Femur (tissue), 1 donor: ENCODE results near the gene FGFRL1.

ENCODE experiments used
- DNase-seq: peaks from one replicate; pipeline ENCODE4 v3.0.0-alpha.2; 2017

Gene FGFRL1

DNA sequence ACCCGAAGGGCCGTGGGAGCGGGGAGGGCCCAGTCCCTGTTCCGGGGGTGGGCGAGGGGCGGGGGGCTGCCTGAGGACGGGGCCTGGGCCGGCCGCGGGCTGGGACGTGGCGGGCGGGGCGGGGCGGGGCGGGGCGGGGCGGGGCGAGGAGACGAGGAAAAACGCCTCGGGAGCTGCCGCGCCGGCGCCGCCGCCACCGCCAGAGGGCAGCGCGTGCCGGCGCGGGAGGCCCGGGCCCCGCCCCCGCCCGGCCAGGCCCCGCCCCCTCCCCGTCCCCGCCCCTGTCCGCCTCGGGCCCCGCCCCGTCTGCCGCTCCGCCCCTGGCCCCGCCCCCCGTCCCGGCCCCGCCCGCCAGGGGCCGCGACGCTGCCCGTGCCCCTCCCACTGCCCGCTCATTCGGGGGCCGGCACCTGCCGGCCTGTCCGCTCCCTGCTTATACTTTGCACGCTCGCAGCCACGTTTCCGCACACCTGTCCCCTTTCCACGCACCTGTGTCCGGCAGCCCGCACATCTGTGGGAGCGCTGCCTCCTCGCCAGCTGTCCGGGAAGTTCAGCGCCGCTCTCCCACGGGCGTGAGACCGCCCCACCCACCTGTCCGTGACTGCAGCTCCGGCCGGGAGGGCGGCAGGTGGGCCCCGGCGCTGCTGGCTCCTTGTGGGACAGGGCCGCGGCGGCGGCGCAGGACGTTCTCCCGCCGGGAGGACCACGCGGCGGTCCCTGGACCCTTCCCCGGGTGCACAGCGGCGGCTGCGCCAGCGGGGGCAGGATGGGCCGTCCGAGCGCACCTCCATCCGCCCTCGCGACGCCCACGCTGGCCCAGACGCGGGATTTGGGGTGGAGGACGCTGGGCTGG is 1.7 kb upstream of the FGFRL1 start:
- DNase-seq: peak; percentile 84

GRCh38 chr4:1010395-1011021 is 918 bp upstream of the FGFRL1 start:
- peak; percentile 77 for DNase-seq

- no peak for DNase-seq
Measured at GRCh38 chr4:1011666-1012033, 224 bp downstream of the FGFRL1 start.

DNA sequence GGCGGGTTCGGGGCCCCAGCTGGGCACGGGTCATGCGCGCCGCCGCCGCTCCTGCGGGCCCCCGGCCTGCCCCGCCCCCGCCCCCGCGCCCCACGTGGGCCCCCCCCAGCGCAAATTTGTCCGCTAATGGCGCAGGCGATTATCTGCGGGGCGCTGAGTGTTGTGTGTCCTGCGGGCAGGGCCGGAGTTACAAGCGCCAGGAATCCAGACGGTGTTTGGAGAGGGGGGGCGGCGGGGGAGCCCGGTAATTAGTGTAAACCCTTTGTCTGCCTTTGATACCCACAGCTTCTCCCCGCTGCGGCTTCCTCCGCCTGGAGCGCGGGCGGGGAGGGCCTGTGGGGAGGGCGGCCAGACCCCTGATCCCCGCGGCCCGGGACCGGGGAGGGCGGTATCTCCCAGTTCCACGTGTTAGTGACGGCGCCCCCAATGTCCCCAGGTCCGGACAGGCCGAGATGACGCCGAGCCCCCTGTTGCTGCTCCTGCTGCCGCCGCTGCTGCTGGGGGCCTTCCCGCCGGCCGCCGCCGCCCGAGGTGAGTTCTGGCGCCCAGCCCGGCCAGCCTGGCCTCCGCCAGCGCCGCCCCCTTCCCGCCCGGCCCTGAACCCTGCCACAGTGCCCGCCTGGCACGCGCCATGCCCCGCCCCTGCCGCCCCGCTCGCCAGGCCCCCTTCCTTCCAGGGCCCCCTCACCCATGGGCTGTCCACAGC is 761 bp downstream of the FGFRL1 start:
- peak; percentile 66 for DNase-seq

GRCh38 chr4:1013225-1014073 is 2.0 kb downstream of the FGFRL1 start:
- no peak for DNase-seq

DNA sequence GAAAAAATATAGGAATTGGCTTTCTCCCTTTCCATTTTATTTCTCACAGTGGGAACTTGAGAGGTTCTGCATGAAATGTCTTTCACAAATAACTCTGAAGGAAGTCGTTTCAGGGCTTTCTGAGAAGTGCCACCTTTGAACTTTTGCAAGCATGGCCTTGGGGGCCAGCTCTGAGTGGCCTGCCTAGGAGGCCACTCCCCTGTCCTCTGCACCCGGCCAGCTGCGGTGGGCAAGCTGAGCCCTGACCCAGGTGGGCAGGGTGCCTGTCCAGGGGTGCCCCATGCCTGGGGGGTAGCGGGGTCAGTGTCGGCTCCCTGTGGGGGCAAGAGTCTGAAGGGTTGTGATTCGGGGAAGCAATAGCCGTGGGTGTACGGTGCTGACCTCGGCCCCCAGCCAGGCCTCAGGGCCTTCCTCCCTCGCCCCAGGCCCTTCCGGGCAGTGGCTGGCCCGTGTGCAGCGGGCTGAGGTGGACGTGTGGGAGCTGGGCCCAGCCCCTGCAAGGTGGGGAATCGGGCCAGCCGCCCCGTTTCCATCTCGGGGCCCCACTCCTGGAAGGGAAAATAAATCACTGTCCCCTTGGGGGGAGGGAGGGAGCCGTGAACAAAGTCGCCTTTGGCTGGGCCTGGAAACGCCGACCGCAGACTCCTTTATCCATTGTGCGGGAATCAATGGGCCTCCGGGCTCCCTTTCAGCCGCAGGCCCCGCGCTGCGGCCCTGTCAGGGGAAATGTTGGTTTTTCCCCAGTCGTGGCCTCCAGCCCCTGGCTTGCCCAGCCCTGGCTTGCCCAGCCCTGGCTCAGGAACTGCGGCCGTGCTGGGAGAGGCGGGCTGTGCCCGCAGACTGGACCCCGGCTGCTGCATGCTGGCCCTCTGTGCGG is 3.1 kb downstream of the FGFRL1 start:
- DNase-seq: peak; percentile 73

DNA sequence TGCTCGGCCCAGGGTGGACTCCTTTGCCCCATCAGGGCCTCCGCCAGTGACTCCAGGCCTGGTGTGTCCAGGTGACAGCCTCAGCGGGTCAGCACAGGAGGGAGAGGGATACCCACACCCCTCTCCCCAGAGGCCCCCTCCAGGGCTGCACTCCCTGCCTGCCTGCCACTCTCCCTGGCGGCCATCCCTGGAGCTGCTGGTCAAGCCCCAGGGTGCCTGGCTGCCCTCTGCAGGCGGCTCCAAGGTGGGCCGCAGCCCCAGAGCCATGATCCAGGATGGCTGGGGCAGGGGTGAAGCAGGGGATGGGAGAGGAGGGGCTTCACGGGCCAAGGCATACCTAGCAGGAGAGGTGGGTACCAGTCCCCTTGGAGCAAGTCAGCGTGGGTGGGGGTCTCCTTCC is 3.8 kb downstream of the FGFRL1 start:
- no peak for DNase-seq

- no peak for DNase-seq
Measured at GRCh38 chr4:1015746-1016145, 4.3 kb downstream of the FGFRL1 start.

GRCh38 chr4:1017211-1017610 is 5.8 kb downstream of the FGFRL1 start:
- no peak for DNase-seq

DNA sequence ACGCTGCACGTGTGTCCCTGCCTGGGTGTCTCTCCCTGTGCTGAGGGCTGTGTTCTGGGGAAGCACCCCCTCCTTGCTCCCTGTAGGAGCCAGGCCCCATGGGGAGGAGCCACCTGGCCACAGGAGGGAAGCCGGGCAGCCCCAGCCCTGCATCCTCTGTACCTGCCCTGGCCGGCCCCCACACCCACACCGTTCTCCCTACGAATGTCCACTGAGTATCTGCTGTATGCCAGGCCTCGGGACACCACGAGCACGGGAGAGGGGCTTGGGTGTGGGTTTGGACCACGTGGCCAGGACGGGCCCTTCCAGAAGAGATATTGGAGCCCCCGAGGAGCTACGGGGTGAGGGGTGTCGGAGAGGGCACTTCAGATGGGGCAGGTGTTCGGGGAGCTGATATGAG is 6.3 kb downstream of the FGFRL1 start:
- DNase-seq: no peak

- DNase-seq: no peak
Measured at GRCh38 chr4:1018147-1019020, 7.0 kb downstream of the FGFRL1 start.

- DNase-seq: no peak
Measured at GRCh38 chr4:1019320-1019719, 7.9 kb downstream of the FGFRL1 start.

- DNase-seq: no peak
Measured at GRCh38 chr4:1019729-1020470, 8.5 kb downstream of the FGFRL1 start.

DNA sequence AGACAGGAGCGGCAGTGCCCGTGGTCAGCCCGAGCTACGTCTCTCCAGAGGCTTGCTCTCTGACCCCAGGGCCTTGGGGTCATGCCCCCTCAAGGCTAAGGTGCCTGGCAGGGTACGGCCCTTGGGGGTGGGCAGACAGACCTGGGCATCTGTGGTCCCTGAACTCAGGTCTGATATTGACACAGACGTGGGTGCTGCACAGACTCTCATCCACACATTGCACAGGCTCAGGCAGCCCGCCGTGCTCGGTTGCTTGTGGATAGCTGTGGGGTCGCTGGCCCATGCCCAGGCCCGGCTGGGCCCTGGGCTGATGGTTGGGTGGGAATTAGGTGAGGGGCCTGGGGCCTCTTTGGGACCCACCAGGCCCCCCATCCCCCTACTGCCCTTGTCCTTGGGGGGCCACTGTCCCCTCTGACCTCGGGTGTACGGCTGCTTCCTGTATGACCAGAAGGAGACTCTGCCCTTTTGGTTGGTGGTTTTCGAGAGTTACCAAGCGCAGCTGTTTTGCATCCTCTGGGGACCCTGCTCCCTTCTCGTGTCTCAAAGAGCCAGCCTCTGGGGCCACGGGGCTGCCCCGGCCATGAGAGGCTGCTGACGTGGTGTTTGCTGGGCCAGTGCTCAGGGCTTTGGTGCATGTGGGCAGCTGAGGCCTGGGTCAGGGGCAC is 10.1 kb downstream of the FGFRL1 start:
- DNase-seq: no peak

GRCh38 chr4:1022051-1022738 is 10.8 kb downstream of the FGFRL1 start:
- DNase-seq: no peak

GRCh38 chr4:1022739-1023066 is 11.3 kb downstream of the FGFRL1 start:
- DNase-seq: no peak

GRCh38 chr4:1023075-1023640 is 11.7 kb downstream of the FGFRL1 start:
- no peak for DNase-seq

- DNase-seq: no peak
Measured at GRCh38 chr4:1023895-1024740, 12.7 kb downstream of the FGFRL1 start.
